Measurements from ENCODE around the gene SH3PXD2A. TPM values are rescaled to one million over a fixed set of nuclear protein-coding genes. Genes with fewer than 3 reads are reported as not detected.

The SH3PXD2A gene
- total and polyA plus RNA-seq, 8 donors, result 3.9 to 16.4 (median 8.0) TPM

DNA sequence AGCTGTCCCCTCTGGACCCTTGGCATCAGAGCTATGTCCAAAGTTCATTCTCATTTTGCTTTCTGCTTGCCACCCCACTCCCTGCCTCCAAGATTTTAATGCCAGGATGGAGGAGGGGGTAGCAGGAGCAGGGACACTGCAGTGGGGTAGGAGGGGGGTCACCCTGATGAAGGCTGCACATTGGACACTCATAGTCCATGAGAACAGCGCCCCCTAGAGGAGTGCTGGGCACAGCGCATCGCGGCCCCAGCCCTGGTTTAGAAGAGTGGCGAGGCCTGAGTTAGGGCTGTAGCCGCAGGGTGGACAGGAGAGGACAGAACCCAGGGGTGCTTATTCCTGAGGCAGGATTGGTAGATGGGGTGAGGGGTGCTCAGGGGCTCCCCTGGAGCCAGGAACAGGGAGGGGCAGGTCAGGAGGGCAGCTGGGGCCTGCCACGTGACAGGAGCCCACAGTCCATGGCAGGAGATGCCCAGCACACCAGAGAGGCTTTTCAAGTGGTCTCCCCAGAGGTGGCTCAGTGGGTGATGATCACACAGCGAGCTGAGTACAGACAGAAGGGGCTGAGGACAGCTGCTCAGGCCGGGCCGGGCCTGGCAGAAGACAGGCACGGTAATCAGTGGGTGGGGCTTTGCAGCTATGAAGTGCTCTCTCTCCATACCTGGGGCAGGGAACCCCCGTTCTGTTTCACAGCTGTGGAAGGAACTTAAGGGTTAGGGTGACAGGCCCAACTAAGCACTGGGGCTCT, 290.4 kb downstream of the SH3PXD2A start:
- no peak overlapping the region for H3K27ac ChIP-seq
- no peaks in the 10 kb centered on the region for H3K27me3 ChIP-seq
- no peak overlapping the region for H3K4me3 ChIP-seq
- H3K9me3 ChIP-seq, result no peaks in the 10 kb centered on the region
- FAIRE-seq (no peak), ATAC-seq (peak in 3 of 4 donors; percentile 41 to 80 (median 47)), DNase-seq (peak in 3 of 6 donors; percentile 46 to 82 (median 58))
- peak; percentile 15 to 68 (median 54) for TF ChIP-seq CTCF (IDR thresholded peaks at IDR 0.05)
- no peaks in the 10 kb centered on the region for H3K4me1 ChIP-seq
- intact Hi-C loops (cut with DNase I), result no loop called here
- 59 to 62% methylated on average over 12 of the region's 12 CpGs for WGBS, 2 donors
- H3K36me3 ChIP-seq, result no peaks in the 10 kb centered on the region

- no peak for FAIRE-seq
- H3K4me1 ChIP-seq, result no peaks in the 10 kb centered on the region
- no peaks in the 10 kb centered on the region for H3K36me3 ChIP-seq
- ATAC-seq, result peak; percentile 22 to 42 (median 37)
- no peak overlapping the region for H3K4me3 ChIP-seq
- no peak for TF ChIP-seq CTCF (IDR thresholded peaks at IDR 0.05)
- WGBS, 2 donors, result 53 to 54% methylated on average over 7 of the region's 7 CpGs
- no peaks in the 10 kb centered on the region for H3K27me3 ChIP-seq
- no peaks in the 10 kb centered on the region for H3K9me3 ChIP-seq
- intact Hi-C loops (cut with DNase I), result no loop called here
- peak overlapping the region in 2 of 4 donors; percentile 22 to 50 for H3K27ac ChIP-seq
- peak in 1 of 6 donors; percentile 58 for DNase-seq
Observed at GRCh38 chr10:103564116-103564501, 291.3 kb downstream of the SH3PXD2A start.

DNA sequence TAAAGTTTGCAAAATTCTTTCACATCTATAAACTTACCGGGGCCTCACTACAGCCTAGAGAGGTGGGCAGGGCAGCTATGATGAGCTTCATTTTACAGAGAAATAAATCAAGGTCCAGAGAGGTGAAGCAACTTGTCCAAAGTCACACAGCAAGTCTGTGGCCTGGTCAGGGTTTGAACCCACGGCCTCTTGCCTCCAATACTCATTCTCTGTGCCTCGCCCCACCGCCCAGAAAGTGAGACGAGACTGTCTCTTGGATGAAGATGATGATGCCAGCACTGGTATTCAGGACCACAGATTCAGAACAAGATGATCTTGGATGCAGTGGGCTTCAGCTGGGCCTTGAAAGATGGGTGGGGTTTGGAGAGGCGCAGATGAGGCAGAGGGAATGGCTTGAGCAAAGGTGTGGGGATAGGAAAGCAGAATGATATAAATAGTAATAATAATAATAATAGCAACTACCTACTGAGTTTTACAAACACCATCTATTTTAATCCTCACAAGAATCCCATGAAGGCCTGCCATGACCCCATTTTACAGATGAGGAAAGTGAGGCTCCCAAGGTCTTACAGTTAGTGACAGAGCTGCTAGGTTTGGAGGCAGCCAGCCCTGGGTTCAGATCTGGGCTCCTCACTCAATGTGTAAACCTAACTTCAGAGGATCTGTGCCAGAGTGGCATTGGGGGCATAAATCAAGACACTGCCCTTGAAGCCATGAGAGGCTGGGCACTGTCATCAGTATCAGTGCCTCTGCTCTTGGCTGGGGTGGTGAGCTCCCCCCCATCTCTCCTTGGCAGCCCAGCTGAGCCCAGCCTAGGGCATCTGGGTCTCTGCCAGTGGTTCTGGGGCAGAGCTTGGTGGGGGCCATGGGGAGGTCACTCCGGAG, 291.9 kb downstream of the SH3PXD2A start:
- intact Hi-C loops (cut with DNase I), result no loop called here
- no peak for DNase-seq

GRCh38 chr10:103562383-103562782, 293.0 kb downstream of the SH3PXD2A start:
- H3K36me3 ChIP-seq, result no peaks in the 10 kb centered on the region
- no peak overlapping the region for H3K4me3 ChIP-seq
- H3K27me3 ChIP-seq, result no peaks in the 10 kb centered on the region
- DNase-seq, result no peak
- H3K4me1 ChIP-seq, result peaks cover 0 to 2% (median 2%) of the 10 kb centered on the region in 3 donors
- TF ChIP-seq CTCF (IDR thresholded peaks at IDR 0.05), result no peak
- no peak overlapping the region for H3K27ac ChIP-seq
- no peak for ATAC-seq
- intact Hi-C loops (cut with DNase I), result no loop called here
- 73 to 77% methylated on average over 4 of the region's 4 CpGs for WGBS, 2 donors
- H3K9me3 ChIP-seq, result no peaks in the 10 kb centered on the region
- no peak for FAIRE-seq

More for the DNA sequence above, 291.9 kb downstream of the SH3PXD2A start:
- Histone ChIP-seq H3K27ac (peak overlapping the region in 2 of 4 donors; percentile 22 to 50), H3K4me1 (no peaks in the 10 kb centered on the region), H3K27me3 (no peaks in the 10 kb centered on the region), H3K36me3 (no peaks in the 10 kb centered on the region), H3K4me3 (no peak overlapping the region), H3K9me3 (no peaks in the 10 kb centered on the region)
- ATAC-seq, result no peak
- no peak for FAIRE-seq
- TF ChIP-seq CTCF (IDR thresholded peaks at IDR 0.05), result no peak
- whole genome bisulfite sequencing, 2 donors, result 85% methylated on average over 7 of the region's 7 CpGs

Measured in pancreas (tissue), 10 donors.